Stomach (tissue), 9 donors: Measurements from ENCODE around the gene ADNP2. TPM values are rescaled to one million over a fixed set of nuclear protein-coding genes. Genes with fewer than 3 reads are reported as not detected.

ENCODE experiments used
- DNase-seq, 2 donors: peaks; one replicate each; pipeline versions ENCODE4 v3.0.0 to v3.0.0-alpha.2; 2013 to 2019
- H3K27ac ChIP-seq, 5 donors: fragments of 200-600 bp in 4 of 5; sonication (generic) in 4 of 5; one replicate each; pipeline ENCODE4 v1.5.1; 2013 to 2019; ENCODE audit warnings: mild to moderate bottlenecking in 1 of 5, moderate library complexity in 1 of 5
- H3K27me3 ChIP-seq, 3 donors: fragments of 200-600 bp; sonication (generic); one replicate each; pipeline ENCODE4 v1.5.1; 2017 to 2019; ENCODE audit warnings: mixed run types in 1 of 3
- H3K36me3 ChIP-seq, 4 donors: fragments of 200-600 bp; sonication (generic); 1 replicate in 3 of 4; 2 replicates in 1 of 4; pipeline ENCODE4 v1.5.1; 2016 to 2019
- H3K4me1 ChIP-seq, 4 donors: fragments of 200-600 bp; sonication (generic); one replicate each; pipeline ENCODE4 v1.5.1; 2016 to 2019
- H3K4me3 ChIP-seq, 4 donors: fragments of 200-600 bp; sonication (generic) in 3 of 4; one replicate each; pipeline ENCODE4 v1.5.1; 2016 to 2019; ENCODE audit warnings: mild to moderate bottlenecking in 1 of 4
- H3K9me3 ChIP-seq, 4 donors: fragments of 200-600 bp; sonication (generic); one replicate each; pipeline ENCODE4 v1.5.1; 2016 to 2019
- EP300 ChIP-seq: sonication (generic); formaldehyde crosslinking; IDR thresholded peaks from one replicate; pipeline ENCODE4 v1.6.1; 2017; ENCODE audit warnings: antibody characterized with exemption
- POLR2A ChIP-seq, 4 donors: fragments of 450-650 bp; IDR thresholded peaks; one replicate each; pipeline ENCODE4 v1.6.1; 2016; ENCODE audit warnings: antibody characterized with exemption in 4 of 4, control low read depth in 2 of 4, mild to moderate bottlenecking in 1 of 4, moderate library complexity in 1 of 4
- POLR2AphosphoS5 ChIP-seq, 3 donors: sonication (generic); formaldehyde crosslinking; IDR thresholded peaks; one replicate each; pipeline ENCODE4 v1.6.1; 2016; ENCODE audit warnings: antibody characterized with exemption in 3 of 3
- WGBS, 5 donors: extraction: QIAGEN DNeasy Blood & Tissue Kit in 3 of 5; methylation state at CpG; one replicate each; pipeline versions ENCODE4 v1.1.5 to v1.1.7; 2013 to 2018; 5-methylcytosine and 5-hydroxymethylcytosine counted together
- intact Hi-C: fragments of 100-400 bp; cut with DNase I; formaldehyde crosslinking; loops from one replicate; pipeline ENCODE4 v1.15.1; 2023; ENCODE audit warnings: low total_unique reads
- polyA plus RNA-seq, 3 donors: library from polyadenylated mRNA; stranded (reverse); fragments of 200-250 nt; gene quantifications; one replicate each; pipeline ENCODE4 v1.2.3, GENCODE V29; 2013
- total RNA-seq, 5 donors: library from RNA; depleted of rRNA; stranded (reverse); fragments of >200 nt; gene quantifications; one replicate each; pipeline versions ENCODE4 v1.1.0 to v1.2.3, GENCODE V29; 2014 to 2016
- TF ChIP-seq, protein P1 (sequence below), 7 experiments: fragments of 450-650 bp in 4 of 7; fragments of 200-600 bp in 3 of 7; sonication (generic) in 3 of 7; IDR thresholded peaks; one replicate each; pipeline ENCODE4 v1.5.1; 2016 to 2019; ENCODE audit warnings: antibody characterized with exemption in 7 of 7, control low read depth in 2 of 7, mild to moderate bottlenecking in 1 of 7
- donor health status: healthy with polysubstance abuse.
- donor health status: Bipolar disorder and iron deficiency.
- donor health status: healthy.

The ADNP2 gene
- total and polyA plus RNA-seq, 8 donors: 4.2 to 24.6 (median 10.8) TPM

DNA sequence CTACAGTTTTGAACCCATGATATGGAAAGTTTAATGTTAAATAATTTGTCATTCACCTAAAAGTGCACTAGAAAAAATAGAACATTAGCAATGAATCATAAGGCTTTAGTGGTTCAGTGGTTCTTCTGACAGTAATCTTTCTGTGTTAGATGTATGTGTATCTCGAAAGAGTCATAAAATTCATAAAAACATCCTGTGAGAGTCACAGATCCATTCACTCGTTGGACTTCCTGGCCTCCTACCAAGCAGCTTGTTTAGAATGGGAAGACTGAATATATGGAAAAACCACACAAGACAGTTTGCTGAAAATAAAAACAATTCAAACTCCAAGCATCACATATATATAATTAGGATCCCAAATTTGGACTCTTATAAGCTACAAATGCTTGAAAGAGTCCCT is 34.8 kb downstream of the ADNP2 start:
- 27 to 54% (median 35%) methylated on average over 2 of the region's 2 CpGs for WGBS, 5 donors
- H3K27me3 ChIP-seq: no peaks in the 10 kb centered on the region
- peaks cover 6 to 20% (median 10%) of the 10 kb centered on the region in 4 donors for H3K36me3 ChIP-seq
- TF ChIP-seq, protein P1, sequence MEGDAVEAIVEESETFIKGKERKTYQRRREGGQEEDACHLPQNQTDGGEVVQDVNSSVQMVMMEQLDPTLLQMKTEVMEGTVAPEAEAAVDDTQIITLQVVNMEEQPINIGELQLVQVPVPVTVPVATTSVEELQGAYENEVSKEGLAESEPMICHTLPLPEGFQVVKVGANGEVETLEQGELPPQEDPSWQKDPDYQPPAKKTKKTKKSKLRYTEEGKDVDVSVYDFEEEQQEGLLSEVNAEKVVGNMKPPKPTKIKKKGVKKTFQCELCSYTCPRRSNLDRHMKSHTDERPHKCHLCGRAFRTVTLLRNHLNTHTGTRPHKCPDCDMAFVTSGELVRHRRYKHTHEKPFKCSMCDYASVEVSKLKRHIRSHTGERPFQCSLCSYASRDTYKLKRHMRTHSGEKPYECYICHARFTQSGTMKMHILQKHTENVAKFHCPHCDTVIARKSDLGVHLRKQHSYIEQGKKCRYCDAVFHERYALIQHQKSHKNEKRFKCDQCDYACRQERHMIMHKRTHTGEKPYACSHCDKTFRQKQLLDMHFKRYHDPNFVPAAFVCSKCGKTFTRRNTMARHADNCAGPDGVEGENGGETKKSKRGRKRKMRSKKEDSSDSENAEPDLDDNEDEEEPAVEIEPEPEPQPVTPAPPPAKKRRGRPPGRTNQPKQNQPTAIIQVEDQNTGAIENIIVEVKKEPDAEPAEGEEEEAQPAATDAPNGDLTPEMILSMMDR (IDR thresholded peaks at IDR 0.05): no peak
- no peak for TF ChIP-seq POLR2AphosphoS5 (IDR thresholded peaks at IDR 0.05)
- TF ChIP-seq POLR2A (IDR thresholded peaks at IDR 0.05): no peak
- TF ChIP-seq EP300: no peak
- DNase-seq: no peak
- H3K4me1 ChIP-seq: peaks cover 21 to 61% (median 44%) of the 10 kb centered on the region in 4 donors
- H3K27ac ChIP-seq: no peak overlapping the region
- intact Hi-C loops: no loop called here
- no peaks in the 10 kb centered on the region for H3K9me3 ChIP-seq
- H3K4me3 ChIP-seq: no peak overlapping the region

DNA sequence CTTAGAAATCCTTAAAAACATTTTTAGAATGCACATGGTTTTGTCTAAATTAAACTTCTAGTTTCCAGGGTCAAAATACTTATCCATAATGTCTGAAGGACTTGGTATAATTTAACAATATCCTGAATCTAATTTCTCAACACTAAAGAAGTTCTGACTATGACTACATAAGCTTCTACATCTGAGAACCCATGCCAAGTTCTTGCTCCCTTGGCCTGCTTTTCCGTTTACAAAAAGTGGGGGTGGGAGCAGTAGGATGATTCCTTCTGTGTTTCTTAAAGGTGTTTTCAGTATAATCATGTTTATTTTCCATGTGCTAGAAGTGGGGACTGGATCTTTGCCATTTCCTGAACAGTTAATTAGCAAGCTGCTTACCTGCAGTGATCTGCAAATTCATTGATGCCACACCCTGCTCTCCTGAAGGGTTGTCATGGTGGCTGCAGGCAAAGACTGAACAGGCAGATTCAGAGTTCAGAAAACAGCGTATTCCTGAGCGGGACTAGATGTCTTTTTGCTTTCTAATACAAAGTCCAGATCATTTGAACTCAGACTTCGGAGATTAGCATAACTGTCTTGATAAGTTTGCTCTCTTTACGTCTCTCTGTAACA is 36.2 kb downstream of the ADNP2 start:
- H3K4me1 ChIP-seq: peaks cover 21 to 70% (median 48%) of the 10 kb centered on the region in 4 donors
- H3K27ac ChIP-seq: peak overlapping the region in 1 of 5 donors; percentile 36
- peak in 1 of 3 donors; percentile 46 for TF ChIP-seq POLR2AphosphoS5 (IDR thresholded peaks at IDR 0.05)
- TF ChIP-seq POLR2A (IDR thresholded peaks at IDR 0.05): no peak
- H3K27me3 ChIP-seq: no peaks in the 10 kb centered on the region
- peaks cover 0 to 5% (median 4%) of the 10 kb centered on the region in 4 donors for H3K36me3 ChIP-seq
- H3K4me3 ChIP-seq: no peak overlapping the region
- peak in 1 of 2 donors; percentile 31 for DNase-seq
- H3K9me3 ChIP-seq: no peaks in the 10 kb centered on the region
- intact Hi-C loops: no loop called here
- whole genome bisulfite sequencing, 5 donors: 32 to 65% (median 44%) methylated on average over 5 of the region's 5 CpGs

DNA sequence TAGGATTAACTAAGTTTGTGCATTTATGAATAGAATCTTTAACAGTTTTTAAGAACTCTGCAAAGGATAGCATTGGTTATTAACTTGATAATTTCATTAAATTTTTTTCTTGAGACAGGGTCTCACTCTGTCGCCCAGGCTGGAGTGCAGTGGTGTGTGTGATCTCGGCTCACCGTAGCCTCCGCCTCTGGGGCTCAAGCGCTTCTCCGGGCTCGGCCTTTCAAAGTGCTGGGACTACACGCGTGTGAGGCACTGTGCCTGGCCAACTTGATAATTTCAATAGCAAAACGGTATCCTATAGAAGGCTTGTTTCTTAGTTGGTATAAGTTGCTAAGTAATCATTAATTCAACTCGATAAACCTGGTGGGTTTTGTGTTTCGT is 38.0 kb downstream of the ADNP2 start:
- Histone ChIP-seq H3K4me3 (peak overlapping the region; percentile 56 to 64 (median 58)), H3K4me1 (peaks cover 21 to 70% (median 48%) of the 10 kb centered on the region in 4 donors), H3K36me3 (no peaks in the 10 kb centered on the region), H3K27ac (peak overlapping the region in 4 of 5 donors; percentile 27 to 72 (median 50)), H3K9me3 (no peaks in the 10 kb centered on the region), H3K27me3 (no peaks in the 10 kb centered on the region)
- TF ChIP-seq POLR2AphosphoS5 (IDR thresholded peaks at IDR 0.05) (no peak), POLR2A (IDR thresholded peaks at IDR 0.05) (no peak), EP300 (no peak)
- TF ChIP-seq, protein P1 (IDR thresholded peaks at IDR 0.05): no peak
- no peak for DNase-seq
- intact Hi-C loops: no loop called here
- WGBS, 5 donors: 25 to 45% (median 39%) methylated on average over 12 of the region's 12 CpGs

DNA sequence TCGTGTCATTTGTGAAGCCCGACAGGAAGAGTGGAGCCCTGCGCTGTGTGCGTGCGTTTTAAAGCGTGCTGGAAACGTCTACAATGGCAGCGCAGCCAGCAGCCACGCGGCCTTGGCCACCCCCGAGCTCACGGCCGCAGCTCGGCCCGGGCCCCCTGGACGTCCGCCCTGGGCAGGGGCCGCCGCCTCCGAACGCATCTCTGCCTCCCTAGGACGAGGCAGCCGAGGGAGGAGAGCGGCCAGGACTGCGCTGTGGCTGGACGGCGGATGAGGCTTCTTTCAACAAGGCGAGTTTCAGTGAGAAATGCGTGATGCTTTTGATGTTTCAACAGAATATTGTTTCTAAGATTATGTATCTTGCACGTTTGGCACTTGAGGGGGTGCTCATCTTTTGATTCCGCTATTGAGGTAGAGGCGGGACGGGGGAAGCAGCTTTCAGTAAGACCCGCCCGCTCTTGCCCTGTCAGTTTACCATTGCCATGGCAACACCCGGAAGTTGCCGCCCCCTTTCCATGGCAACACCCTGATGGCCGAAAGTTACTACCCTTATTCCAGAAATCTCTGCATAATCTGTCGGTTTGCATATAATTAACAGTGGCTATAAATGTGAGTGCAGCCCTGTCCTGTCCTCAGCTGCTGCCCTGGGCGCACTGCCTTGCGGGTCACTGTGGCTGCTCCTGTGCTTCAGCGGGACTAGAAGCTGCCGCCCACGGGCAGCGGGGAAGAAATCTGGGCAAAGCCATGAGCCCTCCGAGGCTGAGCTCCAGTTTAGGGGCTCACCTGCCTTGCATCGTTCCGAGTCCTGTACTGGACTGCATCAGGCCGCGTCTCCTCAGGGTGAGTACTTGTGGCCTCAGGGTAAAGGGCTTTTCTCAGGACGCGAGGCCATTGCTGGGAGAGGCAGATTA is 38.6 kb downstream of the ADNP2 start:
- TF ChIP-seq POLR2AphosphoS5 (IDR thresholded peaks at IDR 0.05) (peak in 2 of 3 donors; percentile 62 to 86), EP300 (peak; percentile 19), POLR2A (IDR thresholded peaks at IDR 0.05) (no peak)
- Histone ChIP-seq H3K4me3 (peak overlapping the region; percentile 56 to 64 (median 58)), H3K4me1 (peaks cover 21 to 70% (median 47%) of the 10 kb centered on the region in 4 donors), H3K9me3 (no peaks in the 10 kb centered on the region), H3K27ac (peak overlapping the region; percentile 5 to 72 (median 51)), H3K36me3 (no peaks in the 10 kb centered on the region), H3K27me3 (no peaks in the 10 kb centered on the region)
- DNase-seq: peak; percentile 83 to 93
- WGBS, 5 donors: 23 to 37% (median 32%) methylated on average over 44 to 52 of the region's 52 CpGs
- intact Hi-C loops: no loop called here
